Measurements from ENCODE around the gene STRAP. TPM values are rescaled to one million over a fixed set of nuclear protein-coding genes. Genes with fewer than 3 reads are reported as not detected.
A peak's percentile ranks its signal among the peaks of the same experiment; 100 is the strongest.

The STRAP gene
- total and polyA plus RNA-seq, 2 of the 13 experiments (the other 11 are each of a cell fraction or from before 2014, with no cell fraction given): 66.9 to 118 TPM

DNA sequence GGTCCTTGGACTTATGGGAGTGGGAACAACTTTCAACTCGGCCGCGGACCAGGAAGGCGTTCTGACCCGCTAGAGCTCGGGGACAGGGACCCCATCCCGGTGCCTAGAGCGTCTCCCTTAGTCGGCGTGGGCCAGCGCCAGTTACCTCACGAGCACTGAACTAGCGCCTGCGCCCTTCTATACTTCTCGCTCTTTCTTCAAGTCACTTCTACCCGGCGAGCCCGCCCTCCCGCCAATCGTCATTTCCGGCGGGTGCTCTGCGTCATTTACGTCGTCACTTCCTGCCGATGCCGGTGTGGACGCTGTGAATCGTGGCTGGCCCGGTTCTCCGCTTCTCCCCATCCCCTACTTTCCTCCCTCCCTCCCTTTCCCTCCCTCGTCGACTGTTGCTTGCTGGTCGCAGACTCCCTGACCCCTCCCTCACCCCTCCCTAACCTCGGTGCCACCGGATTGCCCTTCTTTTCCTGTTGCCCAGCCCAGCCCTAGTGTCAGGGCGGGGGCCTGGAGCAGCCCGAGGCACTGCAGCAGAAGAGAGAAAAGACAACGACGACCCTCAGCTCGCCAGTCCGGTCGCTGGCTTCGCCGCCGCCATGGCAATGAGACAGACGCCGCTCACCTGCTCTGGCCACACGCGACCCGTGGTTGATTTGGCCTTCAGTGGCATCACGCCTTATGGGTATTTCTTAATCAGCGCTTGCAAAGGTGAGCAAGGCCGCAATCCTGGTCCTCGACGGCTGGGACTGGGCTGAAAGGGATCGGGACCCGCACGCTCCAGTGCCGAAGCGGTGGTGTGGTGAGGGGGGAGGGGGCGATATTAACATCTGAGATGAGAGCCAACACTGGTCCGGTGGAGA lies at the start of gene STRAP (continued):
- TF ChIP-seq, protein P1, sequence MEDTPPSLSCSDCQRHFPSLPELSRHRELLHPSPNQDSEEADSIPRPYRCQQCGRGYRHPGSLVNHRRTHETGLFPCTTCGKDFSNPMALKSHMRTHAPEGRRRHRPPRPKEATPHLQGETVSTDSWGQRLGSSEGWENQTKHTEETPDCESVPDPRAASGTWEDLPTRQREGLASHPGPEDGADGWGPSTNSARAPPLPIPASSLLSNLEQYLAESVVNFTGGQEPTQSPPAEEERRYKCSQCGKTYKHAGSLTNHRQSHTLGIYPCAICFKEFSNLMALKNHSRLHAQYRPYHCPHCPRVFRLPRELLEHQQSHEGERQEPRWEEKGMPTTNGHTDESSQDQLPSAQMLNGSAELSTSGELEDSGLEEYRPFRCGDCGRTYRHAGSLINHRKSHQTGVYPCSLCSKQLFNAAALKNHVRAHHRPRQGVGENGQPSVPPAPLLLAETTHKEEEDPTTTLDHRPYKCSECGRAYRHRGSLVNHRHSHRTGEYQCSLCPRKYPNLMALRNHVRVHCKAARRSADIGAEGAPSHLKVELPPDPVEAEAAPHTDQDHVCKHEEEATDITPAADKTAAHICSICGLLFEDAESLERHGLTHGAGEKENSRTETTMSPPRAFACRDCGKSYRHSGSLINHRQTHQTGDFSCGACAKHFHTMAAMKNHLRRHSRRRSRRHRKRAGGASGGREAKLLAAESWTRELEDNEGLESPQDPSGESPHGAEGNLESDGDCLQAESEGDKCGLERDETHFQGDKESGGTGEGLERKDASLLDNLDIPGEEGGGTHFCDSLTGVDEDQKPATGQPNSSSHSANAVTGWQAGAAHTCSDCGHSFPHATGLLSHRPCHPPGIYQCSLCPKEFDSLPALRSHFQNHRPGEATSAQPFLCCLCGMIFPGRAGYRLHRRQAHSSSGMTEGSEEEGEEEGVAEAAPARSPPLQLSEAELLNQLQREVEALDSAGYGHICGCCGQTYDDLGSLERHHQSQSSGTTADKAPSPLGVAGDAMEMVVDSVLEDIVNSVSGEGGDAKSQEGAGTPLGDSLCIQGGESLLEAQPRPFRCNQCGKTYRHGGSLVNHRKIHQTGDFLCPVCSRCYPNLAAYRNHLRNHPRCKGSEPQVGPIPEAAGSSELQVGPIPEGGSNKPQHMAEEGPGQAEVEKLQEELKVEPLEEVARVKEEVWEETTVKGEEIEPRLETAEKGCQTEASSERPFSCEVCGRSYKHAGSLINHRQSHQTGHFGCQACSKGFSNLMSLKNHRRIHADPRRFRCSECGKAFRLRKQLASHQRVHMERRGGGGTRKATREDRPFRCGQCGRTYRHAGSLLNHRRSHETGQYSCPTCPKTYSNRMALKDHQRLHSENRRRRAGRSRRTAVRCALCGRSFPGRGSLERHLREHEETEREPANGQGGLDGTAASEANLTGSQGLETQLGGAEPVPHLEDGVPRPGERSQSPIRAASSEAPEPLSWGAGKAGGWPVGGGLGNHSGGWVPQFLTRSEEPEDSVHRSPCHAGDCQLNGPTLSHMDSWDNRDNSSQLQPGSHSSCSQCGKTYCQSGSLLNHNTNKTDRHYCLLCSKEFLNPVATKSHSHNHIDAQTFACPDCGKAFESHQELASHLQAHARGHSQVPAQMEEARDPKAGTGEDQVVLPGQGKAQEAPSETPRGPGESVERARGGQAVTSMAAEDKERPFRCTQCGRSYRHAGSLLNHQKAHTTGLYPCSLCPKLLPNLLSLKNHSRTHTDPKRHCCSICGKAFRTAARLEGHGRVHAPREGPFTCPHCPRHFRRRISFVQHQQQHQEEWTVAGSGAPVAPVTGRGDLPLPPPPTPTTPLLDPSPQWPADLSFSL (CRISPR knock-in tag; IDR thresholded peaks at IDR 0.05): no peak
- TF ChIP-seq POLR2G (IDR thresholded peaks at IDR 0.05; ENCODE audit: low read depth, low read length) (peak; percentile 96), BRD4 (CRISPR knock-in tag; IDR thresholded peaks at IDR 0.05) (peak; percentile 75), ZSCAN25 (CRISPR knock-in tag; IDR thresholded peaks at IDR 0.05) (peak; percentile 92), ZNF296 (CRISPR knock-in tag; conservative IDR thresholded peaks at IDR 0.05) (peak; percentile 59; the same call in 1 of the 2 replicates), ZFP36 (IDR thresholded peaks at IDR 0.05; ENCODE audit: borderline replicate concordance, low read depth, low read length, partially characterized antibody) (no peak), RFX3 (CRISPR knock-in tag; IDR thresholded peaks at IDR 0.05) (peak; percentile 64), NFYB (CRISPR knock-in tag; IDR thresholded peaks at IDR 0.05) (peak; percentile 30; the same call in 1 of the 2 replicates), ZNF724P (CRISPR knock-in tag; IDR thresholded peaks at IDR 0.05; ENCODE audit: borderline replicate concordance) (peak; percentile 40; the same call in 1 of the 2 replicates), GATAD1 (CRISPR knock-in tag; IDR thresholded peaks at IDR 0.05) (peak; percentile 87), ZNF17 (CRISPR knock-in tag; IDR thresholded peaks at IDR 0.05) (peak; percentile 42; the same call in 1 of the 2 replicates), GTF3A (CRISPR knock-in tag; conservative IDR thresholded peaks at IDR 0.05) (peak; percentile 88), KDM6A (CRISPR knock-in tag; IDR thresholded peaks at IDR 0.05; ENCODE audit: low read depth) (no peak), HDAC2 (CRISPR knock-in tag; IDR thresholded peaks at IDR 0.05) (peak; percentile 21; the same call in 1 of the 2 replicates), NFE2 (CRISPR knock-in tag; IDR thresholded peaks at IDR 0.05) (no peak), ZNF317 (CRISPR knock-in tag; IDR thresholded peaks at IDR 0.05) (peak; percentile 89)
- TF ChIP-seq, protein P2, sequence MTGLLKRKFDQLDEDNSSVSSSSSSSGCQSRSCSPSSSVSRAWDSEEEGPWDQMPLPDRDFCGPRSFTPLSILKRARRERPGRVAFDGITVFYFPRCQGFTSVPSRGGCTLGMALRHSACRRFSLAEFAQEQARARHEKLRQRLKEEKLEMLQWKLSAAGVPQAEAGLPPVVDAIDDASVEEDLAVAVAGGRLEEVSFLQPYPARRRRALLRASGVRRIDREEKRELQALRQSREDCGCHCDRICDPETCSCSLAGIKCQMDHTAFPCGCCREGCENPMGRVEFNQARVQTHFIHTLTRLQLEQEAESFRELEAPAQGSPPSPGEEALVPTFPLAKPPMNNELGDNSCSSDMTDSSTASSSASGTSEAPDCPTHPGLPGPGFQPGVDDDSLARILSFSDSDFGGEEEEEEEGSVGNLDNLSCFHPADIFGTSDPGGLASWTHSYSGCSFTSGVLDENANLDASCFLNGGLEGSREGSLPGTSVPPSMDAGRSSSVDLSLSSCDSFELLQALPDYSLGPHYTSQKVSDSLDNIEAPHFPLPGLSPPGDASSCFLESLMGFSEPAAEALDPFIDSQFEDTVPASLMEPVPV (CRISPR knock-in tag; IDR thresholded peaks at IDR 0.05): no peak
- TF ChIP-seq, protein P3, sequence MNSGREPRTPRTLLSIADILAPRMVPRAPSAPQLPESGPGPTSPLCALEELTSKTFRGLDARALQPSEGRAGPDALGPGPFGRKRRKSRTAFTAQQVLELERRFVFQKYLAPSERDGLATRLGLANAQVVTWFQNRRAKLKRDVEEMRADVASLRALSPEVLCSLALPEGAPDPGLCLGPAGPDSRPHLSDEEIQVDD (CRISPR knock-in tag; IDR thresholded peaks at IDR 0.05; ENCODE audit: borderline replicate concordance): 0 out of 2 replicates have a peak, but pooled peaks have one; percentile 60
- TF ChIP-seq, protein P4, sequence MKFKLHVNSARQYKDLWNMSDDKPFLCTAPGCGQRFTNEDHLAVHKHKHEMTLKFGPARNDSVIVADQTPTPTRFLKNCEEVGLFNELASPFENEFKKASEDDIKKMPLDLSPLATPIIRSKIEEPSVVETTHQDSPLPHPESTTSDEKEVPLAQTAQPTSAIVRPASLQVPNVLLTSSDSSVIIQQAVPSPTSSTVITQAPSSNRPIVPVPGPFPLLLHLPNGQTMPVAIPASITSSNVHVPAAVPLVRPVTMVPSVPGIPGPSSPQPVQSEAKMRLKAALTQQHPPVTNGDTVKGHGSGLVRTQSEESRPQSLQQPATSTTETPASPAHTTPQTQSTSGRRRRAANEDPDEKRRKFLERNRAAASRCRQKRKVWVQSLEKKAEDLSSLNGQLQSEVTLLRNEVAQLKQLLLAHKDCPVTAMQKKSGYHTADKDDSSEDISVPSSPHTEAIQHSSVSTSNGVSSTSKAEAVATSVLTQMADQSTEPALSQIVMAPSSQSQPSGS (CRISPR knock-in tag; IDR thresholded peaks at IDR 0.05): no peak
- TF ChIP-seq, protein P5, sequence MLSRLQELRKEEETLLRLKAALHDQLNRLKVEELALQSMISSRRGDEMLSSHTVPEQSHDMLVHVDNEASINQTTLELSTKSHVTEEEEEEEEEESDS (CRISPR knock-in tag; IDR thresholded peaks at IDR 0.05; ENCODE audit: borderline replicate concordance): no peak

Data from HepG2 (cell line).